GM19193 (cell line): Measurements from ENCODE around the gene ALPK3.

ENCODE experiments used
- POLR2A ChIP-seq: IDR thresholded peaks from 4 replicates; pipeline ENCODE4 v1.6.1; 2011; ENCODE audit not compliant: insufficient read depth, insufficient read length; ENCODE audit errors: extremely low read depth

ALPK3 gene, protein sequence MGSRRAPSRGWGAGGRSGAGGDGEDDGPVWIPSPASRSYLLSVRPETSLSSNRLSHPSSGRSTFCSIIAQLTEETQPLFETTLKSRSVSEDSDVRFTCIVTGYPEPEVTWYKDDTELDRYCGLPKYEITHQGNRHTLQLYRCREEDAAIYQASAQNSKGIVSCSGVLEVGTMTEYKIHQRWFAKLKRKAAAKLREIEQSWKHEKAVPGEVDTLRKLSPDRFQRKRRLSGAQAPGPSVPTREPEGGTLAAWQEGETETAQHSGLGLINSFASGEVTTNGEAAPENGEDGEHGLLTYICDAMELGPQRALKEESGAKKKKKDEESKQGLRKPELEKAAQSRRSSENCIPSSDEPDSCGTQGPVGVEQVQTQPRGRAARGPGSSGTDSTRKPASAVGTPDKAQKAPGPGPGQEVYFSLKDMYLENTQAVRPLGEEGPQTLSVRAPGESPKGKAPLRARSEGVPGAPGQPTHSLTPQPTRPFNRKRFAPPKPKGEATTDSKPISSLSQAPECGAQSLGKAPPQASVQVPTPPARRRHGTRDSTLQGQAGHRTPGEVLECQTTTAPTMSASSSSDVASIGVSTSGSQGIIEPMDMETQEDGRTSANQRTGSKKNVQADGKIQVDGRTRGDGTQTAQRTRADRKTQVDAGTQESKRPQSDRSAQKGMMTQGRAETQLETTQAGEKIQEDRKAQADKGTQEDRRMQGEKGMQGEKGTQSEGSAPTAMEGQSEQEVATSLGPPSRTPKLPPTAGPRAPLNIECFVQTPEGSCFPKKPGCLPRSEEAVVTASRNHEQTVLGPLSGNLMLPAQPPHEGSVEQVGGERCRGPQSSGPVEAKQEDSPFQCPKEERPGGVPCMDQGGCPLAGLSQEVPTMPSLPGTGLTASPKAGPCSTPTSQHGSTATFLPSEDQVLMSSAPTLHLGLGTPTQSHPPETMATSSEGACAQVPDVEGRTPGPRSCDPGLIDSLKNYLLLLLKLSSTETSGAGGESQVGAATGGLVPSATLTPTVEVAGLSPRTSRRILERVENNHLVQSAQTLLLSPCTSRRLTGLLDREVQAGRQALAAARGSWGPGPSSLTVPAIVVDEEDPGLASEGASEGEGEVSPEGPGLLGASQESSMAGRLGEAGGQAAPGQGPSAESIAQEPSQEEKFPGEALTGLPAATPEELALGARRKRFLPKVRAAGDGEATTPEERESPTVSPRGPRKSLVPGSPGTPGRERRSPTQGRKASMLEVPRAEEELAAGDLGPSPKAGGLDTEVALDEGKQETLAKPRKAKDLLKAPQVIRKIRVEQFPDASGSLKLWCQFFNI (N-terminal part only)

GRCh38 chr15:84816694-84817465 is at the start of gene ALPK3:
Gene ALPK3 (plus strand): TSS chr15:84817356. CDS start chr15:84817453, 97 bp downstream.
- no peak for TF ChIP-seq POLR2A

GRCh38 chr15:84772031-84772430 is 45.1 kb upstream of the ALPK3 start:
- no peak for TF ChIP-seq POLR2A

GRCh38 chr15:84772467-84772866 is 44.7 kb upstream of the ALPK3 start:
- no peak for TF ChIP-seq POLR2A

DNA sequence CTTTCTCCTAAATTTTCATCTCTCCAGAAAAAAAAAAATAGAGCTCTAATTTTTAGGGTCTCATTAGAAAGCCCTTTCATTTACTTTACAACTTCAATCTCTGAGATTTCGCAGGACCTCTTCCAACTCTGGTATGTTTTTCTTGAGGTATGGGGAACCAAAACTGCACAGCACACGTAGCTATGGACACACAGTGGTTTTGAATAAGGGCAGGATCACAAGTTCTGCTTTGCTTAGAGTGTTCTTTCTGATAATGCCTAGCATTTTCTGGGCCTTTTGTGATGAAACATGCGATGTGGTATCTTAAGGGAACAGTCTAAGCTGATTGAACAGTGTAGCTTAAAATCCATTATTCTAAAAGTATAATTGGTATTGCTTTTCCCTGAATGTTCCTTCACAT is 43.4 kb upstream of the ALPK3 start:
- no peak for TF ChIP-seq POLR2A

GRCh38 chr15:84775867-84776449 is 41.2 kb upstream of the ALPK3 start:
- TF ChIP-seq POLR2A = no peak

- no peak for TF ChIP-seq POLR2A
Observed at GRCh38 chr15:84778194-84778593, 39.0 kb upstream of the ALPK3 start.

GRCh38 chr15:84780492-84780891 is 36.7 kb upstream of the ALPK3 start:
- no peak for TF ChIP-seq POLR2A

- TF ChIP-seq POLR2A = no peak
Observed at GRCh38 chr15:84781495-84781894, 35.7 kb upstream of the ALPK3 start.

DNA sequence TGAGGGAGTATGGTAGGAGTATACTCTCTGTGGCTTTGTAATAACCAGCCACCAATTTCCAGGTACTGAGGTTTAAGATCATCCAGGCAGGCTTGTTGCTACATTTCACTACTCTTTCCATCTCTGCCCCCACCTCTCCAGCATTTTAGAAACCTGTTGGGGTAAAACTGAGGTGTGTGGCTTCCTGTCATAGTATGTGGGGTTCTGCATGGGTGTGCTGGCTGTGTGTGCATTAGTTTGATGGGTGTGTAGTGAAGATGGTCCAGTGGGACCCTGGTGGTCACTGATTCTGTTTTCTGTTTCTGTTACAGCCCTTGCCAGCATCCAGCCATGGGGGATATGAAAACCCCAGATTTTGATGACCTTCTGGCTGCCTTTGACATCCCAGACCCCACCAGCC is 34.8 kb upstream of the ALPK3 start:
- no peak for TF ChIP-seq POLR2A

DNA sequence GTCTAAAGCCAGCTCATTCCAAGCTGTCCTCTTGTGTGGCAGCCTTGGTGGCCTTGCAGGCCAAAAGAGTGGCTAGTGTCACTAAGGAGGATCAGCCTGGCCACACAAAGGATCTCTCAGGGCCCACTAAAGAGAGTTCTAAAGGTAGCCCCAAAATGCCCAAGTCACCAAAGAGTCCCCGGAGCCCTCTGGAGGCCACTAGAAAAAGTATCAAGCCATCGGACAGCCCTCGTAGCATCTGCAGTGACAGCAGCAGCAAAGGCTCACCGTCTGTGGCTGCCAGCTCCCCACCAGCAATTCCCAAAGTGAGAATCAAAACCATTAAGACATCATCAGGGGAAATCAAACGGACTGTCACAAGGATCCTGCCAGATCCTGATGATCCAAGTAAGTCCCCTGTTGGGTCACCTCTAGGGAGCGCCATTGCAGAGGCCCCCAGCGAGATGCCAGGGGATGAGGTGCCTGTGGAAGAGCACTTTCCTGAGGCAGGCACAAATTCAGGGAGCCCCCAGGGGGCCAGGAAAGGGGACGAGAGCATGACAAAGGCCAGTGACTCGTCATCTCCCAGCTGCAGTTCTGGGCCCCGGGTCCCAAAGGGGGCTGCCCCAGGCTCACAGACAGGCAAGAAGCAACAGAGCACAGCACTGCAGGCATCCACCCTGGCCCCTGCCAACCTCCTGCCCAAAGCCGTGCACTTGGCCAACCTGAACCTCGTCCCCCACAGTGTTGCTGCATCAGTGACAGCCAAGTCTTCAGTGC is 33.5 kb upstream of the ALPK3 start:
- no peak for TF ChIP-seq POLR2A

DNA sequence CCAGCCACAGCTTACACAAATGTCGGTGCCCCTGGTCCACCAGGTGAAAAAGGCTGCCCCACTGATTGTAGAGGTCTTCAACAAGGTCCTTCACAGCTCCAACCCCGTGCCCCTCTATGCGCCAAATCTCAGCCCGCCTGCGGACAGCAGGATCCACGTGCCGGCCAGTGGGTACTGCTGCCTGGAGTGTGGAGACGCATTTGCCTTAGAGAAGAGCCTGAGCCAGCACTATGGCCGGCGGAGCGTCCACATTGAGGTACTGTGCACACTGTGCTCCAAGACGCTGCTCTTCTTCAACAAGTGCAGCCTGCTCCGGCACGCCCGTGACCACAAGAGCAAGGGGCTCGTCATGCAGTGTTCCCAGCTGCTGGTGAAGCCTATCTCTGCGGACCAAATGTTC is 32.9 kb upstream of the ALPK3 start:
- no peak for TF ChIP-seq POLR2A

DNA sequence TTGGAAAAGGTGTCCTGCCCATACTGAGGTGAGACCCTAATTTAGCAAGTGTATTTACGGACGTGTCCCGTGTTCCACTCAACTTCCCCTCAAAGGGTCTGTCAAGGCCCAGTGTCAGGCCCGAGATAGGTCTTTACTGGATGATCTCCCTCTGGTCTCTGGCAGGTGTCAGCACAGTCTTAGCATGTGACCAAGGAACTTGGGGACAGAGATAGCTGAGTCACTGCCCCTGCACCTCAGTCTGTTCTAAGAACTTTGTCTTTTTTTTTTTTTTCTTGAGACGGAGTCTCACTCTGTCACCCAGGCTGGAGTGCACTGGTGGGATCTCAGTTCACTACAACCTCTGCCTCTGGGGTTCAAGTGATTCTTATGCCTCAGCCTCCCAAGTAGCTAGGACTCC is 32.1 kb upstream of the ALPK3 start:
- no peak for TF ChIP-seq POLR2A

- no peak for TF ChIP-seq POLR2A
Observed at GRCh38 chr15:84788500-84788899, 28.7 kb upstream of the ALPK3 start.
